Uterus (tissue), 4 donors: Measurements from ENCODE around the gene ZNF222. TPM values are rescaled to one million over a fixed set of nuclear protein-coding genes. Genes with fewer than 3 reads are reported as not detected.

Experiments used
- DNase-seq, 2 donors: peaks; one replicate each; pipeline ENCODE4 v3.0.0-alpha.2; 2019 to 2020
- H3K27ac ChIP-seq, 2 donors: fragments of 200-600 bp; sonication (generic); 1 replicate in 1 of 2; 2 replicates in 1 of 2; pipeline ENCODE4 v1.5.1; 2016 to 2018
- H3K27me3 ChIP-seq, 2 donors: fragments of 200-600 bp; sonication (generic); one replicate each; pipeline ENCODE4 v1.5.1; 2018 to 2019; ENCODE audit warnings: control low read depth in 1 of 2
- H3K36me3 ChIP-seq, 2 donors: fragments of 200-600 bp; sonication (generic); one replicate each; pipeline ENCODE4 v1.5.1; 2019; ENCODE audit warnings: control low read depth in 1 of 2
- H3K4me1 ChIP-seq, 2 donors: fragments of 200-600 bp; sonication (generic); one replicate each; pipeline ENCODE4 v1.5.1; 2018 to 2019; ENCODE audit warnings: control low read depth in 1 of 2
- H3K4me3 ChIP-seq, 2 donors: fragments of 200-600 bp; sonication (generic); 1 replicate in 1 of 2; 2 replicates in 1 of 2; pipeline ENCODE4 v1.5.1; 2018 to 2019; ENCODE audit warnings: mild to moderate bottlenecking in 1 of 2
- H3K9me3 ChIP-seq, 2 donors: fragments of 200-600 bp; sonication (generic); one replicate each; pipeline ENCODE4 v1.5.1; 2019; ENCODE audit warnings: control low read depth in 1 of 2
- CTCF ChIP-seq, 4 experiments: fragments of 200-600 bp in 2 of 4; fragments of 450-650 bp in 2 of 4; sonication (generic) in 2 of 4; IDR thresholded peaks; one replicate each; pipeline ENCODE4 v1.5.1; 2016 to 2019; ENCODE audit warnings: antibody characterized with exemption in 4 of 4, mild to moderate bottlenecking in 2 of 4, moderate library complexity in 1 of 4
- POLR2A ChIP-seq, 2 donors: fragments of 450-650 bp; IDR thresholded peaks; one replicate each; pipeline ENCODE4 v1.6.1; 2016; ENCODE audit warnings: antibody characterized with exemption in 2 of 2, mild to moderate bottlenecking in 1 of 2, moderate library complexity in 1 of 2
- intact Hi-C: fragments of 100-400 bp; cut with DNase I; formaldehyde crosslinking; loops from one replicate; pipeline ENCODE4 v1.15.1; 2023; ENCODE audit warnings: low total_unique reads
- small RNA-seq: library from RNA; depleted of rRNA; stranded (forward); fragments of <200 nt; gene quantifications from one replicate; pipeline ENCODE3, GENCODE V24; 2016
- total RNA-seq, 4 donors: library from RNA; depleted of rRNA in 3 of 4; stranded (reverse); fragments of >200 nt in 3 of 4; gene quantifications; one replicate each; pipeline versions ENCODE4 v1.1.0 to v1.2.4, GENCODE V29; 2014 to 2023
- donor health status: DM: yes; HTN: yes; CAD: no.

Gene ZNF222
- total RNA-seq, 4 donors from 2014 or later: 0.29 to 9.1 (median 1.0) TPM

GRCh38 chr19:44069415-44069814 lies 44.2 kb downstream of the ZNF222 start:
- no peak overlapping the region for H3K4me3 ChIP-seq
- no peaks in the 10 kb centered on the region for H3K27me3 ChIP-seq
- no peak overlapping the region for H3K27ac ChIP-seq
- H3K4me1 ChIP-seq: no peaks in the 10 kb centered on the region
- H3K9me3 ChIP-seq: peaks cover 0 to 30% of the 10 kb centered on the region in 2 donors
- no peak for DNase-seq
- intact Hi-C loops: no loop called here
- H3K36me3 ChIP-seq: no peaks in the 10 kb centered on the region
- no peak for TF ChIP-seq CTCF (IDR thresholded peaks at IDR 0.05)
- TF ChIP-seq POLR2A (IDR thresholded peaks at IDR 0.05): no peak

- H3K4me1 ChIP-seq: no peaks in the 10 kb centered on the region
- H3K4me3 ChIP-seq: peak within 1 kb of the TSS; percentile 44 to 58
- H3K9me3 ChIP-seq: peaks cover 0 to 5% of the 10 kb centered on the region in 2 donors
- no peaks in the 10 kb centered on the region for H3K36me3 ChIP-seq
- peak; percentile 83 to 87 for DNase-seq
- peak within 1 kb of the TSS; percentile 49 to 59 for H3K27ac ChIP-seq
- intact Hi-C loops: no loop called here
- TF ChIP-seq POLR2A (IDR thresholded peaks at IDR 0.05) (no peak), CTCF (IDR thresholded peaks at IDR 0.05) (peak in 1 of 4 experiments; percentile 9)
- no peaks in the 10 kb centered on the region for H3K27me3 ChIP-seq
Observed at GRCh38 chr19:44071824-44072542, 46.8 kb downstream of the ZNF222 start, which contains the start of gene ZNF284. Gene ZNF284 (plus strand): TSS chr19:44072159. CDS start chr19:44076390, 4,231 bp downstream.

GRCh38 chr19:44072543-44073401 lies 47.6 kb downstream of the ZNF222 start:
- Histone ChIP-seq H3K4me1 (no peaks in the 10 kb centered on the region), H3K36me3 (no peaks in the 10 kb centered on the region), H3K9me3 (no peaks in the 10 kb centered on the region), H3K27ac (peak overlapping the region in 1 of 2 donors; percentile 59), H3K4me3 (peak overlapping the region; percentile 44 to 58), H3K27me3 (no peaks in the 10 kb centered on the region)
- no peak for DNase-seq
- intact Hi-C loops: no loop called here
- TF ChIP-seq CTCF (IDR thresholded peaks at IDR 0.05) (no peak), POLR2A (IDR thresholded peaks at IDR 0.05) (no peak)

GRCh38 chr19:44076325-44076724 lies 51.1 kb downstream of the ZNF222 start:
- Histone ChIP-seq H3K27ac (no peak overlapping the region), H3K4me3 (no peak overlapping the region), H3K4me1 (no peaks in the 10 kb centered on the region), H3K27me3 (no peaks in the 10 kb centered on the region), H3K9me3 (no peaks in the 10 kb centered on the region), H3K36me3 (no peaks in the 10 kb centered on the region)
- intact Hi-C loops: no loop called here
- DNase-seq: no peak
- no peak for TF ChIP-seq POLR2A (IDR thresholded peaks at IDR 0.05)
- no peak for TF ChIP-seq CTCF (IDR thresholded peaks at IDR 0.05)

Small RNA genes lying within 50 kb of the gene (small RNA-seq; reads per million reads assigned to genes)
- gene AC006213.5: not detected

Other genes with a start within 250 kb of the ZNF222 start
- gene KCNN4, start 244.4 kb upstream of the ZNF222 start, total RNA-seq: 1 to 10 TPM in 3 of 4 donors, under 1 TPM in 1; 0.77 to 9.2 (median 5.6) TPM
- gene LYPD5, start 222.9 kb upstream of the ZNF222 start, total RNA-seq: 1 to 10 TPM in 2 of 4 donors, under 1 TPM in 2; 0.51 to 1.9 (median 0.88) TPM
- 10 to 100 TPM in 3 of 4 donors, 1 to 10 TPM in 1; 1.8 to 52.6 (median 14.1) TPM for gene ZNF283, start 198.1 kb upstream of the ZNF222 start, total RNA-seq
- gene ZNF404, start 141.4 kb upstream of the ZNF222 start, total RNA-seq: 1 to 10 TPM in 3 of 4 donors, under 1 TPM in 1; 0.59 to 7.9 (median 6.4) TPM
- 10 to 100 TPM in 3 of 4 donors, 1 to 10 TPM in 1; 9.4 to 33.0 (median 14.6) TPM for gene ZNF45, start 90.1 kb upstream of the ZNF222 start, total RNA-seq
- 10 to 100 TPM in 1 of 4 donors, 1 to 10 TPM in 1, under 1 TPM in 1, not detected in 1; 0.77 to 26.9 (median 9.4) TPM for gene ZNF221, start 74.2 kb upstream of the ZNF222 start, total RNA-seq
- gene ZNF155, start 41.2 kb upstream of the ZNF222 start, total RNA-seq: 10 to 100 TPM in 3 of 4 donors, 1 to 10 TPM in 1; 6.2 to 51.7 (median 16.3) TPM
- gene ZNF230, start 22.4 kb upstream of the ZNF222 start, total RNA-seq: 10 to 100 TPM in 3 of 4 donors, 1 to 10 TPM in 1; 6.5 to 15.1 (median 13.9) TPM
- 10 to 100 TPM in 2 of 4 donors, 1 to 10 TPM in 2; 3.6 to 48.5 (median 12.9) TPM for gene ZNF223, start 26.7 kb downstream of the ZNF222 start, total RNA-seq
- 1 to 10 TPM in 2 of 4 donors, under 1 TPM in 2; under 0.01 to 6.3 (median 1.8) TPM for gene ZNF284, start 46.8 kb downstream of the ZNF222 start, total RNA-seq
- 10 to 100 TPM in 3 of 4 donors, 1 to 10 TPM in 1; 7.4 to 59.7 (median 37.1) TPM for gene ZNF224, start 69.0 kb downstream of the ZNF222 start, total RNA-seq
- gene ZNF225, start 88.0 kb downstream of the ZNF222 start, total RNA-seq: 10 to 100 TPM in 1 of 4 donors, 1 to 10 TPM in 2, under 1 TPM in 1; 0.29 to 18.5 (median 4.9) TPM
- gene ZNF234, start 116.2 kb downstream of the ZNF222 start, total RNA-seq: 10 to 100 TPM in 2 of 4 donors, 1 to 10 TPM in 2; 3.6 to 24.4 (median 10.8) TPM
- 10 to 100 TPM in 3 of 4 donors, 1 to 10 TPM in 1; 6.8 to 46.3 (median 21.4) TPM for gene ZNF226, start 139.7 kb downstream of the ZNF222 start, total RNA-seq
- 10 to 100 TPM; 19.7 to 43.8 (median 29.2) TPM for gene ZNF227, start 187.2 kb downstream of the ZNF222 start, total RNA-seq
- gene ZNF233, start 234.5 kb downstream of the ZNF222 start, total RNA-seq: 1 to 10 TPM in 1 of 4 donors, under 1 TPM in 1, not detected in 2; 0.55 to 1.7 TPM